GM19099 (cell line): Measurements from ENCODE around the gene GSPT1.
A peak's percentile ranks its signal among the peaks of the same experiment; 100 is the strongest.

ENCODE experiments used
- POLR2A ChIP-seq: IDR thresholded peaks from 3 replicates; pipeline ENCODE4 v1.6.1; 2011; ENCODE audit warnings: low read depth; ENCODE audit not compliant: insufficient read length; ENCODE audit errors: extremely low read depth

Gene GSPT1

DNA sequence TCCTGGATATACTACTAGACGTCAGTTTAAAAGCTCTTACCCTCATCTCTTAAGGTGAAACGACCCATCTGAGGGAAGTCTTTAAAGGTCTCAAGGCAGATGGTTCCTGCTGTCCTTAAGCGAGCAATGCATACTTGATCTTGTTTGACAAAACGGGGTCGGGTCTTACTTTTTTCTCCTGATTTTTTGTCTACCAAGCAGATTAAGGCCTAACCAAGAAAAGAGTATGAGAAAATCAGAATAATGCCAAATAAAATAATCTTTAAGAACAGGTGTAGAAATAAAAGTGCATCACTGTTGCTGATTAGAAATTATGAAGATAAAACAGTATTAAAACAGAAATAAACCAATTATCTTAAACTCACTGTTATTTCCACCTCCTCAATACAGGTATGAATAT lies 40.0 kb downstream of the GSPT1 start:
- no peak for TF ChIP-seq POLR2A

DNA sequence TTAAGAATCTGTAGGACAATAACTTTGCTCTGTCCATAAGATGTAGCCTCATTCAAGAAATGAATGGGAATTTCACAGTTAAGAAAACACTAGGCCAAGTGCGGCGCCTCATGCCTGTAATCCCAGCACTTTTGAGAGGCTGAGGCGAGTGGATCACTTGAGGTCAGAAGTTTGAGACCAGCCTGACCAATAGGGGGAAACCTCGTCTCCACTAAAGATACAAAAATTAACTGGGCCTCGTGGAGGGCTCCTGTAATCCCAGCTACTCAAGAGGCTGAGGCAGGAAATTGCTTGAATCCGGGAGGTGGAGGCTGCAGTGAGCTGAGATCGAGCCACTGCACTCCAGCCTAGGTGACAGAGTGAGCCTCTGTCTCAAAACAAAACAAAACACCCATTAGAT lies 44.6 kb downstream of the GSPT1 start:
- no peak for TF ChIP-seq POLR2A

DNA sequence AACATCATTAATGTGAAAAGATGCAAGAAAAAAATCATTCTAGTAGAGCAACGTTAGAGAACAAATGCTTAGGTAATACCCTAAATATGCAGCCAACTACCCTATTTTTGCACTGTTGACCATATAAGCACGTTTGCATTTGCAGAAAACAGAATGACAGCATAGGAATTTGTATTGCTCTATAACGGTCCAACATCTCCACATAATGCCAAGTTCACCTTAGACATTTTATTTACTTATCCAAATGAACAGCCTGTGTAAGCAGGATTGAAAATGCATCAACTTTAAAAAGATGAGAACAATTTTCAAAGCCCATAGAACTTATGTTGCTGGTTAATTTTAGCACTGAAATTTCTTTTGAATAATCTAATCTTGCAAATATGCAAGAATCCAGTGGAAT lies 45.4 kb downstream of the GSPT1 start:
- TF ChIP-seq POLR2A: no peak

DNA sequence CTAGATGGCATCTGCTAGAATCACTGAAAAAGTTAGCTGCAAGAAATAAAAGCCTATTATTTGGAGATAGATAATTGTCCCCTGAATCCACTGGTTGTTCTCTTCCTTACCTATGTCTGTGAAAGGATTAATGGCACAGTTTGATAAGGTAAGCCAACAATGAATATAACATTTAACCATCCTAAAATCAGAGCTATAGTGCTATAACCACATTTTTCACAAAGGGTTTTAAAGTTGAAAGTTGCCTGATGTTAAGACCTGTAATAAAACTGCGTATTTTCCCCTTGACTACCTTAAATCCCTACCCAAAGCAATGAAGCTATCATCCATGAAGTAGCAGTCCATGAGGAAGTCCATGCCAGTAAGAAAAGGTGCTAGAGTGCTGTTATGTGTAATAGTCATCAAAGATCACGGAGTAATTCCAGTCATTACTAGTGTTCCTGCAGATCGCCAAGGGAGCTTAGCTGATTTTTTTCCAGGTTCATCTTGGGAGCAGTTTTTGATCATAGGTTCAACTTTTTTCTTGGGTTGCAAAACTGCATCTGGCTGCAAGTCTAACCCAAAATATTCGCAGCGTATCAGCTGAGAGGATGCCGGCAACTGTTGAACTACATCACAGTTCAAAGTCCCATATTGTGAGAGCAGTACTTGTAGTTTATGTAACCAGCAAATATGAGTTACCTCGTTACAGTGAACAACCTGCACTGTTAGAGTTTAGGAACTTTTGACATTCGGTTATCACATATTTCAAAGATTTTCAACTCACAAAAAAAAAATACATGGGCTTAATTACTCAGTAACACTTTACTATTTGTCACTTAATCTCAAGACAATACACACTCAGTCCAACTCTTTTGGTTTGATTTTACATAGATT lies 46.2 kb downstream of the GSPT1 start:
- no peak for TF ChIP-seq POLR2A

GRCh38 chr16:11868412-11868980 lies 47.3 kb downstream of the GSPT1 start:
- TF ChIP-seq POLR2A: no peak

DNA sequence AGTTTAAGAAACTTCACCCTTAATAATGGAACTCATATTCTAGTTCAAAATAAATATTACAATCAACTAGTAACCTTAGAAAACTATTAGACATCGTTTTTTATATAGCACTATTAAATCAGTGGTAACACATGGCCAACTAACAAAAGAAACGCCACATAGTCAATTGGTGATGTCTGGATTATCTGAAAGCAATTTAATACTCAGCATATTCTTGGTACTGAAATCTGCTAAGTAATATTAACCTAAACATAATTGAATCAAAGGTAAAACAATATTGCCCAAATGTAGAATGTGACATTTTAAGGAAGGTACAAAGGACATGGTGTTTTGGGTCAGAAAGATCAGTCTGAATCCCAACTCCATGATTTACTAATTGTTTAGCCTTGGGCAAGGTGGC lies 53.3 kb downstream of the GSPT1 start:
- TF ChIP-seq POLR2A: no peak

DNA sequence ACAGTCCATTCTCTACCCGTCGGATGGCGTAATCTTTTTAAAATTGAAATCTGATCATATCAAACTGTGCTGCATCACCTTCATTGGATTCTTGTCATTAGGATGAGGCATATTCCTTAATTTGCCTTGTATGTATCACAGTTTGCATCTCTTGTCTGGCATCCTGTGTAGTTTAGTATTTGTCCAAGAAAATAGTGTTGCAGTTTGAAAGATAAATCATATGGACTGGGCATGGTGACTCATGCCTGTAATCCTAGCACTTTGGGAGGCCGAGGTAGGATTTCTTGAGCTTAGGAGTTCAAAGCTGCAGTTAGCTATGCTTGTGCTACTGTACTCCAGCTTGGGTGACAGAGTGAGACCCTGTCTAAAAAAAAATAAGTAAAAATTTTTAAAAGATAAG lies 58.6 kb downstream of the GSPT1 start:
- TF ChIP-seq POLR2A: no peak

DNA sequence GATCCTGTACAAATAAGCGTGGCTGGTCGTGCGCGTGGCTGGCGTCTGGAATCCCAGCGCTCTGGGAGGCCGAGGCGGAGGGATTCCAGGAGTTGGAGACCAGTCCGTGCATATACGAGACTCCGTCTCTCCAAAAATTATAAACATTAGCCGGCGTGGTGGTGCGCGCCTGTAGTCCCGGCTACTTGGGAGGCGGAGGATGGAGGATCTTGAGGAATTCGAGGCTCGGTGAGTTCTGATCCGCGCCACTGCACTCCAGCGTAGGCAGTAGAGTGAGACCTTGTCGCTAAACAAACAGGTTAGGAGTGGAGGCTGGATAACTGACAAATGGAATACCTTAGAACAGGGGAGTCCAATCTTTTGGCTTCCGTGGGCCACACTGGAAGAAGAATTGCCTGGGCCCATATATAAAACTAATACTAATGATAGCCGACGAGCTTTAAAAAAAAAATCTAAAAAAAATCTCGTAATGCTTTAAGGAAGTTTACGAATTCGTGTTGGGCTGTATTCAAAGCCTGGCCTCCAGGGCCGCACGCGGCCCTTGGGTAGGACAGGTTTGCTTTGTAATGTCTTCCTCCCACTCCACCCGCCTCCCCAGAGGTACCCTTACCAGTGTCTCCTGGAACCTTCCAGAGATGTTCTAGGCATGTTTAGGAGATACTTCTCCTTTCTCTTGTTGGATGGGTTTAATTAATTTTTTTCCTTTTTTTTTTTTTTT lies 63.5 kb downstream of the GSPT1 start:
- no peak for TF ChIP-seq POLR2A

GRCh38 chr16:11851294-11852091 lies 64.3 kb downstream of the GSPT1 start, which contains the start of gene RSL1D1:
RSL1D1 (minus strand) TSS chr16:11851542; CDS start chr16:11851512, 30 bp downstream.
- peak; percentile 96 for TF ChIP-seq POLR2A

DNA sequence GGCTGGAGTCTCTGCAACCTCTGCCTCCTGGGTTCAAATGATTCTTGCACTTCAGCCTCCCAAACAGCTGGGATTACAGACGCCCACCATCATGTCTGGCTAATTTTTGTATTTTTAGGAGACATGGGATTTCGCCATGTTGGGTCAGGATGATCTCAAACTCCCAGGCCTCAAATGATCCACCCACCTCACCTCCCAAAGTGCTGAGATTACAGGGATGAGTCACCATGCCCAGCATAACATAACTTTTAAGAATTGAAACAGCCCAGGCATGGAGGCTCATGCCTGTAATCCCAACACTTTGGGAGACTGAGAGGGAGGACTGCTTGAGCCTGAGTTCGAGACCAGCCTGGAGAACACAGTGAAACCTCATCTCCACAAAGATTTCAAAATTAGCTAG lies 66.9 kb downstream of the GSPT1 start:
- TF ChIP-seq POLR2A: no peak

- TF ChIP-seq POLR2A: no peak
Measured at GRCh38 chr16:11844499-11844898, 71.3 kb downstream of the GSPT1 start.

- no peak for TF ChIP-seq POLR2A
Measured at GRCh38 chr16:11843861-11844260, 71.9 kb downstream of the GSPT1 start.

DNA sequence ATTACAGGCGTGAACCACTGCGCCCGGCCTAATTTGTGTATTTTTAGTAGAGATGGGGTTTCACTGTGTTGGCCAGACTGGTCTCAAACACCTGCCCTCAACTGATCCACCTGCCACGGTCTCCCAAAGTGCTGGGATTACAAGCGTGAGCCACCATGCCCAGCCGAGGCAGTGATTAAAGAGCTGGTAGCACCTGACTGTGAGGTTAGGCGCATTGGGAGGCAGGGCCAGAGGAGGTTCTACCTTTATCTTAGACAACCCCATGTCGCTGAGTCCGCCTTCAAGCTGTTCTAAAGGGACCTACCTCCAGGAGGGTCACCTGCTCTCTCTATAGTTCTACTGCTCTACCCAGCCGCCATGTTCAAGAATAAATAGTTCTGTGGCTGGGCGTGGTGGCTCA lies 72.5 kb downstream of the GSPT1 start:
- TF ChIP-seq POLR2A: no peak

- TF ChIP-seq POLR2A: no peak
Measured at GRCh38 chr16:11841026-11841425, 74.7 kb downstream of the GSPT1 start.

GRCh38 chr16:11836650-11837244 lies 79.0 kb downstream of the GSPT1 start:
- no peak for TF ChIP-seq POLR2A

DNA sequence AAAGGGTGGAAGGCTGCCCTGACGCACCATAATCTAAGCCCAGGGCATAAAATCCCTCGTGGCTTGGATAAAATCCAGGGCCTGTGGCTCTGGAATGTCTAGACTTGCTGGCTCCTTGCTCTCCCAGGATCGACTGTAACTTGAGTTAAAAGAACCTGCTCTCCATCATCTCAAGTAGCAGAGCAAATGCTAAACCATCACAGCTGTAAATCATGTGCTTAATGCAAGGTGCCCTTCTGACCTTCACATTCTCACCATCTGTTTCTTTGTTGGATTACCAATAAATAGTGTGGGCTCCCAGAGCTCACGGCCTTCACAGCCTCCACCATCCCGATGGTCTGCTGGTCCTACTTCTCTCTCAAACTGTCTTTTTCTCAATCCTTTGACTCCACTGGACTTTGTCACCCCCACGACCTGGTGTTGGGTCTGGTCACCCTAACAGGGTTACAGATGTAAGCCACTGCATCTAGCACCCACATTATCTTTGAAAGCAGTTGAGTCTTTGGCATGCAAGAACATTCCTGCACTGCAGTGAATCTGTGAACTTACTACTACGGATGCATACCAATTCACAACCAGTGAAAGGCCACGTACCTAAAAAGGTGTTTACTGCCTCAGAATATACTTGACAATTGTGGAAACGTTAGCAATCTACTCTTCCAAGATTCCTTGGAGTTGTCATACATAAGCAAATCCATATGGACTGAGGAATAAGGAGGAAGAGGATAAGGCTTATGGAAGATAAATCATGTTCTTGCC lies 79.7 kb downstream of the GSPT1 start:
- TF ChIP-seq POLR2A: no peak
